ENCODE results near the gene RNF157. TPM values are rescaled to one million over a fixed set of nuclear protein-coding genes. Genes with fewer than 3 reads are reported as not detected.
"Not testable (repeated sequence)": the region's sequence is repeated elsewhere in the genome, so short reads cannot be mapped to it uniquely, and the experiment has no call there.

The RNF157 gene
- polyA plus RNA-seq, 3 donors = 26.1 to 29.1 (median 27.5) TPM

DNA sequence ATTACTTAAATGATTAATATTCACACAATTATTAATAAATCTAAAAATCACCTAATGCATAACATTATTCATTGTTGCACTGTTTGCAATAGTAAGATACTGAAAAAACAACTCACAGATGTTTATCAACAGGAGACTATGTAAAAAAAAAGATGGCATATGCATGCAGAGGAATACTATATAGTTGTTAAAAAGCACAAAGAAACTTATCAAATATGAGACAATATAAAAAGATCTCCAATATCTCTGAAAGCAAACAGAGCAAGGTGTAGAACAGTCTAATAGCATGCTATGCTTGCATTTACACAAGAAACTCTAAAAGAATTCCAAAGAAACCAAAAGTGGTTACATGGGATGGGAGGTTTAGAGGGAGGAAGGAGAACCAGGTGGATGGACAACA is 3.7 kb downstream of the RNF157 start:
- no peak for DNase-seq (ENCODE audit: low read depth in 3 of 3, low spot score in 2 of 3)

DNA sequence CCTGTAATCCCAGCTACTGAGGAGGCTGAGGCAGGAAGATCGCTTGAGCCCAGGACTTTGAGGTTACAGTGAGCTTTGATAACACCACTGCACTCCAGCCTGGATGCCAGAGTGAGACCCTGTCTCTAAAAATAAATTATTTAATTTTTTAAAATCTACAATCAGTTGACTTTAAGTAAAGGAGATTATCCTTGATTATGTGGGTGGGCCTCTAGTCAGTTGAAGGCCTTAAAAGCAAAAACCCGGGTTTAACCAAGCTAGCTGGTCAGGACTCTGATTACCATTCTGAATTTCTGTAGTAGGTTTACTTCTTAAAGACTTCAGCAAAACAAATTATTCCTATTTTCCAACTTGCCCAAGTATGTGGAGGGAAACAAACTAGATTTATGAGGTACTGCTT is 4.4 kb downstream of the RNF157 start:
- DNase-seq (ENCODE audit: low read depth in 3 of 3, low spot score in 2 of 3) = no peak

DNA sequence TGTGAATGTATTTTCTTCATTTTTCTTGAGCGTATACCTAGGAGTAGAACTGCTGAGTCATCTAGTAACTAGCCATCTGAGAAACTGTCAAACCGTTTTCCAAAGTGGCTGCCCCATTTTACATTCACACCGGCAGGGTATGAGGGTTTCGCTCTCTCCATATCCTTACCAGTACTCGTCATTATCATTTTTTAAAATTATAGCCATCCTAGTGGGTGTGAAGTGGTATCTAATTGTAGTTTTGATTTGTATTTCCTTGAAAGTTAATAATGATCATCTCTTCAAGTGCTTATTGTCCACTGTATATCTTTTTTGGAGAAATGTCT is 6.0 kb downstream of the RNF157 start:
- no peak for DNase-seq (ENCODE audit: low read depth in 3 of 3, low spot score in 2 of 3)

DNA sequence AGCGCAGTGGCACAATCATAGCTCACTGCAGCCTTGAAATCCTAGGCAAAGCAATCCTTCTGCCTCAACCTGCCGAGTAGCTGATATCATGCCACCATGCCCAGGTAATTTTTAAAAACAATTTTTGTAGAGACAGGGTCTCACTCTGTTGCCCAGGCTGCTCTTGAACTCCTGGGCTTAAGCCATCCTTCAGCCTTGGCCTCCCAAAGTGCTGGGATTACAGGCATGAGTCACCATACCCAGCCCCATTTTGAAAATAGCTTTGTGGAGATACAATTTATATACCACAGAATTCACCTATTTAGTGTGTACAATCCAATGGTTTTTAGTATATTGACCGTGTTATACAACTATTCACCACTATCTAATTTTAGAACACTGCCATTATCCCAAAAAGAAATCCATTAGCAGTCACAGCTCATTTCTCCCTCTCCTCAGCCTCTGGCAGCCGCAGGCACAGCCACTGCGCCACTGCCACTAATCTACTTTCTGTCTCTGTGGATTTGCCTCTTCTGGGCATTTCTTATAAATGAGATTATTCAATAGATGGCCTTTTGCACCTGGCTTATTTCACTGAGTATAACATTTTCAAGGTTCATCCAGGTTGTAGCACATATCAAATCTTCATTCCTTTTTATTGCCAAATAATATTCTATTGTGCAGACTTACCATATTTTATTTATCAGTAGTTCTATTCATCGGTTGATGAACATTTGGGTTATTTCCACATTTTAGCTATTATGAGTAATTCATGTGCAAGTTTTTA is 6.5 kb downstream of the RNF157 start:
- DNase-seq (ENCODE audit: low read depth in 3 of 3, low spot score in 2 of 3) = no peak

DNA sequence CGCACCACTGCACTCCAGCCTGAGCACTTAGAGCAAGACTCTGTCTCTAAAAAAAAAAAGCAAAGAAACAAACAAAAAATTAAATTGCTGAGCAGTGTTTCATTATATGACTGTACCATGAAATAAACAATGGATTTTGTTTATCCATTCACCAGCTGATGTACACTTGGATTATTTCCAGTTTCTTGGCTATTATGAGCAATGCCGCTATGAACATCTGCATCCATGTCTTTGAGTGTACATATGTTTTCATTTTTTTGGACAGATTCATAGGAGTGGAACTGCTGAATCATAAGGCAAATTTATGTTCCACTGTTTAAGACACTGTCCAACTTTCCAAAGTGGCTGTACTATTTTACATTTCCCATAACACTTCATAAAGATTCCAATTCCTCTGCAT is 8.0 kb downstream of the RNF157 start:
- DNase-seq (ENCODE audit: low read depth in 3 of 3, low spot score in 2 of 3) = no peak

DNA sequence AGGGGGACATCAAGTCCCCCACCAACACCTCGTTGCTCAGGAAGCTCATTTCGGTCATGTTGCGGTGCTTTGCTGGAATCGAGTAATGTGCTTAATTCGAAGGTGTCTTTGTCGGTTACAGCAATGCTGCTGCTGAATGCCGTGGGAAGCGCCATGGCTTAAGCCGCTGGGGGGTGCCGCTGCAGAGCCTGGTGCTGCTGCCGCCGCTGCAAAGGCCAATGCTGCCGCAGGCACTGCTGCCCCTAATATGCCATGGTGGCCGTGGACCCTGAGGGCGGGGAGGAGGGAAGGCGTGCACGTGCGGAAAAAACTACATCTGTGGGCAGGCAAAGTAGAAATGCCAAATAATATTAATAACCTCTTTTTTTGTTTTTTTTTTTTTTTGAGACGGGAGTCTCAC is 13.5 kb downstream of the RNF157 start:
- DNase-seq (ENCODE audit: low read depth in 3 of 3, low spot score in 2 of 3) = not testable (repeated sequence)

DNA sequence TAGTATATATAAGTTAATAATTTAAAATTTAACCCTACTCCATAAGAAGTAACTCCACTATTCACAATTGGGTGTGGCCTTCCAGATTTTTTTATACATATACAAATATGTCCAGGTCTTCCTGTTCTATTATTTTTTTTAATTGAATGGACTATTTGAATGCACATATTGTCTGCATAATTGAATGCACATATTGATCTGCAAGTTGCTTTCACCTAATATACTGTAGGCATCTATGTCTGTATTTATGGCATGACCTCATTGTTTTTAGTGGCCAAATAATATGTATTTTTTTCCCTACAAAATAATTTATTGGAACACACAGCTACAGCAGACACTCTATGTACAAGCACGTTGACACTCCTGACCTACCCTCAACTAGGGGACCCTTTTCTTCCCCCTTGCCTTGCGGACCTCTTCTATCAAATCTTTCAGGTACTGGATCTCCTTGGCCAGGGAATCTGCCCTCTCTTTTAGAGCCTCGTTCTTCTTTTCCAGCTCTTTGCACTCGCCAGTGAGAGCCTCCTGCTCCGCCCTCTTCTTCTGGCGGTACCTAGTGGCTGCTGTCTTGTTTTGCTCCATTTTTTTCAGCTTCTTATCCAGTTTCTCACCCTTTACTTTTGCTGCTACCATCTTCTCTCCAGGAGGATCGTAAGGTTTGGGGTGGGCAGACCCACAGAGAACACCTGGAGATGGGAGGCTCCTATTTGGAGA is 14.8 kb downstream of the RNF157 start:
- not testable (repeated sequence) for DNase-seq (ENCODE audit: low read depth in 3 of 3, low spot score in 2 of 3)

DNA sequence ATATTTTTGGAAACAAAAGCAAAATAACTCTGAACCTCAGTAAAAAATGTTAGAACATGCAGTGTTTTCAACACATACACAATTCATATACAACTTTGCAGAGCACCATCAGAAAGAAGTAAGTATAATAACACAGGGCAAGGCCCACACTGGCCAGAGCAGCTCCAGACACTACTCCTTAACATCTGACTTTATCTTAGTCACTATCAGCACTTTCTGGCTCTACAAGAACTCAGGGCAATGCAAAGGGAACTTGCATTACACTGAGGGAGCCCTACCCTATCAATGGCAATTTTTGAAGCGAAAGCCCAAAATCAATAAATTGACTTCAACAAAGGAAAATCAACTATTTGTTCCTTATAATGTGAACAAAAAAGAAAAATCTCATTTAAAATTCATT is 16.5 kb downstream of the RNF157 start:
- no peak for DNase-seq (ENCODE audit: low read depth in 3 of 3, low spot score in 2 of 3)

DNA sequence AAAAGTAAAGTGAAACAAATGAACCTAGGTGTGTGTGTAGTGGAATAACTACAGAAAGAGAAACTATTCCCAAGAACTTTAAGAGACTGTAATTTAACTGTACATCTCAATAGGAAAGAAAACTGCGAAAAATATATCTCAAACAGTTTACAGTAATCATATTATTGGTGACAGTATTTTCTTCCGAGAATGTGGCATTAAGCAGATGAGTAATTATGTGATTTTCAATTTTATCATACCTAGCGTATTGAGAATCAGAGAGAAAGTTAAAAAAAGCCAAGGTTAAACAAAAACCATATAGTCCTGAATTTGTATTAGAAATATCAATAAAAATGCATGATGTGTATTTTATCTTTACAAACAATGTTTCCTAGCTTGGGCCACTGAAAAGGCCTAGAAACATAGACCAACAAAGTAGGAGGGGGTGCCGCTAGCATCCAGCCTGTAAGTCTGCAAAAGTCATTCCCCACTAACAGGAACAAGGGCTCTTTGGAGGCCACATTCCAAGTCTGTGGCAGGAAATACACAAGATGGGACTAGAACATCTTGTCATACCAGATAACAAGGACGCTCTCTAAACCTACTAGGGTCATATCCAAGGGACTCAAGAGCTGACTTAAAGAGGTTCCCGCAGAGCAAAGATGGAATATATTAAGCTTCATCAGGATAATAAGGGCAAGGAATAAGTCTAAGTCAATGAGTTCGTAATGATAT is 20.5 kb downstream of the RNF157 start:
- no peak for DNase-seq (ENCODE audit: low read depth in 3 of 3, low spot score in 2 of 3)

DNA sequence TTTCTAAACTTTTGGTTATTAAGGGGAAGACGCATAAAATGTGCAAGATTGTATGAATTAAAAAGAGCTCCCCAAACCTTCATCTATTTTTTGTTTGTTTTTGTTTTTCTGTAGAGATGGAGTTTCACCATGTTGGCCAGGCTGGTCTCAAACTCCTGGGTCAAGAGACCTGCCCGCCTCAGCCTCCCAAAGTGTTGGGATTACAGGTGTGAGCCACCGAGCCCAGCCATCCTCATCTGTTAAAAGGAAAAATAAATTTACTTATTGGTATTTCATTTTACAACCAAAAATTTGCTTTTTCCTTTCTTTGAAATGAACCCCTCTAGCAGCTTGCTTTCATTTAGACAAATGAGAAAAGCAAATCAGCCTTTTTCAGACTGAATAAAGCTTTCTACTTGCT is 23.2 kb downstream of the RNF157 start:
- no peak for DNase-seq (ENCODE audit: low read depth in 3 of 3, low spot score in 2 of 3)

DNA sequence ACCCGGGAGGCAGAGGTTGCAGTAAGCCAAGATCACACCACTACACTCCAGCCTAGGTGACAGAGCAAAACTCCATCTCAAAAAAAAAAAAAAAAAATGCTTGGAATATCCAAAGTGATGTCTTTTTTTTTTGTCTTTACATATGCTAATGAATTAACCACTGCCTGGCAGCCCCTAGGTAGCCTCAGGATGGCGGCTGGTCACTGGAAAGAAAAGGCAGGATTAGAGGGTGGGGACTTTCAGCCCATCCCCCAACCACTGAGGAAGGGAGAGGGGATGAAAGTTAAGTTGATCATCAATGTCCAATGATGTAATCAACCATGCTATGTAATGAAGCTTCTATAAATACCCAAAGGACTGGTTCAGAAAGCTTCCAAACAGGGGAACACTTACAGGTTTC is 26.8 kb downstream of the RNF157 start:
- DNase-seq (ENCODE audit: low read depth in 3 of 3, low spot score in 2 of 3) = no peak

DNA sequence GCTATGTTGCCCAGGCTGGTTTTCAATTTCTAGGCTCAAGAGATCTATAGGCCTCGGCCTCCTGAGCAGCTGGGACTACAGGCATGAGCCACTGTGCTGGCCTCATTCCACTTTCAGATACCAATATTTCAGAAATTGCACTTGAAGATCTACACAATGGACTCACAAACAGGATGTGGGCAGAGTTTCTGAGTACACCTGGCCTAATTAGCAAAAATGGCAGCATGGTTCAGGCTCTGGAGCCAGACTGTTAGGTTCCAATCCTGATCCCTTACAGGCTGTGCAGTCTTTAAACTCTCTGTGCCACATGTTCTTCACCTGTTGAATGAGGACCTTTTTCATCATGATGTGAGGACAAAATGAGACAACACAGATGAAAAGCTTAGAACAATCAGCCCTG is 32.2 kb downstream of the RNF157 start:
- DNase-seq (ENCODE audit: low read depth in 3 of 3, low spot score in 2 of 3) = no peak

DNA sequence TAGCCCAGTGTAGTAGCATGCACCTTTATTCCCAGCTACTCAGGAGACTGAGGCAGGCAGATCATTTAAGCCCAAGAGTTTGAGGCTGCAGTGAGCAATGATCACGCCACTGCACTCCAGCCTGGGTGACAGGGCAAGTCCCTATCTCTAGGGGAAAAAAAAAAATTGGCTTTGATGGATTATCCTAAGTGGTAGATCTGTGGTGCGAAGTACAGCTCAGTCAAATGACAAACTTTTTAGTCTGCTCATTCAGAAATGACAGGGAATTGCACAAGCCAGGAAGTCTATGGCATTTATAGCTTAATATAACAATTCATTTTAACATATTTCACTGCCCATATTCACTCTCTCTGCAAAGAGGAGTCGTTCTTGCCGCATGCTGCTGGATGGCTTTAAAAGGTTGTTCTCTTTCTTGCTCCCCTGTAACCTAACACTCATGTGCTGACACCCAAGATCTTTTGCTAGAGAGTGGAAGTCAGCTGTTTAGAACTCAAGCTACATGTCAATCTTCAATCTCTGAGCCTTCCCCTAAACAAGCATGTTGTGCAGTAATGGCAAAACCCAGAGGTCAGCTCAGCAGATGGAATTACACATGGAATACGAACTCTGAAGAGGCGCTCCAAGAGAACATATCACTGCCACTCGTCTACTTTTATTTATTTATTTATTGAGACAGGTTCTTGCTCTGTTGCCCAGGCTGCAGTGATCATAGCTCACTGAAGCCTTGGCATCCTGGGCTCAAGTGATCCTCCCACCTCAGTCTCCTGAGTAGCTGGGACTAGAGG is 32.8 kb downstream of the RNF157 start:
- no peak for DNase-seq (ENCODE audit: low read depth in 3 of 3, low spot score in 2 of 3)

DNA sequence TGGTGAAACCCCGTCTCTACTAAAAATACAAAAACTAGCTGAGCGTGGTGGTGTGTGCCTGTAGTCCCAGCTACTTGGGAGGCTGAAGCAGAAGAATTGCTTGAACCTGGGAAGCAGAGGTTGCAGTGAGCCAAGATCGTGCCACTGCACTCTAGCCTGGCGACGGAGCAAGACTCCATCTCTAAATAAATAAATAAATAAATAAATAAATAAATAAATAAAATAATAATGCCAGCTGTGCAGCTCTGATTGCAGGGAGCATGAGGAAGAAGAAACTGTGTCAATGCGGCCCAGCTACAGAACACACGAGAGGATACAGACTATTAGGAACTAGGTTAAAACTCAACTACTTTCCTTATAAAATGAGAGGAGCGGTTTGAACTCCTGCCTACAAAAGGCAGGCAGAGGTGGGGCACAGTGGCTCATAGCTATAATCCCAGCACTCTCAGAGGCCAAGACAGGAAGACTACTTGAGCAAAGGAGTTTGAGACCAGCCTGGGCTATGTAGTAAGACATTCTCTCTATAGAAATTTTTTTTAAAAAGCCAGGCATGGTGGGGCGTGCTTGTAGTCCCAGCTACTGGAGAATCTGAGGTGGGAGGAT is 34.6 kb downstream of the RNF157 start:
- not testable (repeated sequence) for DNase-seq (ENCODE audit: low read depth in 3 of 3, low spot score in 2 of 3)

DNA sequence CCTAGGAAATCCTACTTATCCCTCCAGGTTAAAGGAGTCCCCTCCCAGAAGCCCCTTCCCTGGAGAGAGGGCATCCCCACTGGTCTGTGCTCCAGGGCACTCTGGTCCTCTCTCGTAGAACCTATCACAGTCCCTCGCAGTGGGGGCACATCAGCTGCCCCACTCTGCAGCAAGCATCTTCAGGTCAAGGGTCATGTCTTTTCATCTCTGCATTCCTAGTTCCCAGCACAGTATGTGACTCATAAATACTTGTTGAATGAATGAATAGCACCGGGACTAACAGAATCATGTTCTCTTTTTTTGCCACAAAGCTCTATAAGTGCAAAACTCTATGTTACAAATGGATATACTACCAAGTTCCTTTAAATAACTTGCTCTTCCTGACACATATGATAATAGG is 36.0 kb downstream of the RNF157 start:
- no peak for DNase-seq (ENCODE audit: low read depth in 3 of 3, low spot score in 2 of 3)

DNA sequence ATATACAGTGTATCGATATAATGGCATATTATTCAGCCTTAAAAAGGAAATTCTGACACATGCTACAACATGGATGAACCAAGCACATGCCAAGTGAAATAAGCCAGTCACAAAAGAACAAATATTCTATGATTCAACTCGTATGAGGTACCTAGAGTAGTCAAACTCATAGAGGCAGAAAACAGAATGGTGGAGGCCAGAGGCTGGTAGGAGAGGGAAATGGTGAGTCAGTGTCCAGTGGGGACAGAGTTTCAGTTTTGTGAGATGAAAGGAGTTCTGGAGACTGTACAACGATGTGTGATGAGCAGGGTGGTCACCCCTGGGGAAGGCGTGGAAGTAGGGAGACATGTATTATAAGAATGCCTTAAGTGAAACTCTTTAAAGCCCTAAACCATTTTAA is 39.9 kb downstream of the RNF157 start:
- DNase-seq (ENCODE audit: low read depth in 3 of 3, low spot score in 2 of 3) = no peak

DNA sequence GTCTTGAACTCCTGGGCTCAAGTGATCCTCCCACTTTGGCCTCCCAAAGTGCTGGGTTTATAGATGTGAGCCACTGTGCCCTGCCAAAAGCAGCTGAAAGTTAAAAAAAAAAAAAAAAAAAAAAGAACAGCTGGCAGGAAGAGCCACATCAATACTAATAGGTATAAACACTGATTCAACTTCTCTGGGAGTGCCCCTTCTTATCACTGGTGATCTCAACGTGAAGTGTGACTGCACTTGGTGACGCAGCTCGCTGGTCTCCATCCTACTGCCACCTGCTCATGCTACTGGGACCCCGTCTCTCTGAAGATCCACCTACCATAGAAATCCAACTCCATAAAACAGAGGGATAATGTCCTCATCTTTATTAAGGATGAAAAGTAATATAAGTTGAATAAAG is 40.8 kb downstream of the RNF157 start:
- no peak for DNase-seq (ENCODE audit: low read depth in 3 of 3, low spot score in 2 of 3)

DNA sequence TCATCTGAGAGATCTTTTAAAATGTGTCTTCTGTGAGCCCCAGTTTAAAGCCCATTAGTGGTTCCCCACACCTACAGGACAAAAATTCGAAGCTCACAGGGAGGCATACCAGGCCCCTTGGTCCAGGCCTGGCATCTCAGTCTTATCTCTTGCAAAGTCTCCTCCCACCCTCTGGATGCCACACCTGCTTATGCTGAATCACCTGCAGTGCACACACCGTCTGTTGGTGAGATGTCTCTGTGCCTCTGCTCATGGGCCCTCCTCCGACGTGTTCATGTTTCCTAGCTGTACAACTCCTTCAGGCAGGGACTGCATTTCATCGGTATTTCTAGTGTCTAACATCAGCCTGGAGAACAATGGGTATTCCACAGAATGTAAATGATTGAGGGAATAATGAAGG is 41.6 kb downstream of the RNF157 start:
- no peak for DNase-seq (ENCODE audit: low read depth in 3 of 3, low spot score in 2 of 3)

DNA sequence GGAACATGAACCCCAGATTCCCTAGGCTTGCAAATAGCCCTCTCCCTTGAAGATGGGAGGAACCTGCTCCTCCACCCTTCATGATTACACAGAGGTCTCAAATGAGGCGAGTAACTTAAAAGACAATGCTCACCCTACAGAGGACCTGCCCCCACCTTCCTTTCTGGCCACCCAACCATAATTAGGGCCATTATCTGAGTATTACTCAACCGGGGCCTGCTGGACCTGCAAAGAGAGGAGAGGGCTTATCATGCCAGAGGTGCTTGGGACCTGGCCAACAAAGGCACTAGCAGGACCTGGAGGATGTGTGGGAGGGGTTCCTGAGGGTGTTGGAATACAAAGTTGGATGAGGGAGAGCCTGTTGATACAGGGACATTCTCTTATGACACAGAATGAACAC is 42.4 kb downstream of the RNF157 start:
- DNase-seq (ENCODE audit: low read depth in 3 of 3, low spot score in 2 of 3) = no peak

DNA sequence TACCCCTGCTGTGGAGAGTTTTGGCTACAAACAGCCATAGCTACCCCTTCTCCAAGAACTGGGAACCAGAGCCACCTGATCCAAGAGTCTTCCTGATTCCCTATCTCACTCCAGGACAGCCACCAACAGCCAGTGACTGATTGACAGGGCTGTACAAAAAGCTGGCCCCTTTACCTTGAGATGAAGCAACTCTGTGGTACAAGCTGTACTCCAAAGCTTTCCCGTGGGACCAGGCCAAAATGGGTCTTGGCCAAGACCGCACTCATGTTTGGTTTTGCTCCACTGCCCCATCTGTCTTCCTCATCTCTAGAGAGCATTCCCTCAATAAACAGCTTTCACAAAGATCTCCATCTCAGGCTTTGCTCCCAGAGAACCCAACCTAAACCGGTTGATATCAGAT is 43.6 kb downstream of the RNF157 start:
- no peak for DNase-seq (ENCODE audit: low read depth in 3 of 3, low spot score in 2 of 3)

Data from right renal cortex interstitium (tissue), 3 donors.